ENCODE results near the gene ERBB4. TPM values are rescaled to one million over a fixed set of nuclear protein-coding genes. Genes with fewer than 3 reads are reported as not detected.

Gene ERBB4
- total RNA-seq, 2 experiments from 2014 or later, result not detected

DNA sequence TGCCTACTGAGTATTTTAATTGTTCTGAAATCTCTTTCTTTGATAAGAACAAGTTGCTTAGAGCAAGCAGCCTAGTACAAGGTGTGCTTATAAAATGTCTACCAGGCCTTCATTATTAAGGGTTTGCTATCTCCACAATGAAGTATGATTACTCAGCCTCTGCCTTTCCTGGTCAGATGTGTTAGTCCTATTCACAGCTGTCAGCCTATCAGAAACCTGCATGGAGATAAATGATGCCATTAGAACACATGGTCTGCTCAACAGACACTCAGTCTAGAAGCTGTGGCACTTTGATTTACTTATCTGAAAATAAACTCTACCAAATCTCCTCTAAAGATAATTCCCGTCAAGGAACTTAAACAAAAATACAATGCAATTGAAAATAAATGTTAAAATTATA is 448.7 kb downstream of the ERBB4 start:
- intact Hi-C loops (cut with DNase I, micrococcal nuclease), result no loop called here
- H3K27ac ChIP-seq (ENCODE audit: low read depth in 1 of 2, low read length in 2 of 2), result no peak overlapping the region
- TF ChIP-seq, protein P1, sequence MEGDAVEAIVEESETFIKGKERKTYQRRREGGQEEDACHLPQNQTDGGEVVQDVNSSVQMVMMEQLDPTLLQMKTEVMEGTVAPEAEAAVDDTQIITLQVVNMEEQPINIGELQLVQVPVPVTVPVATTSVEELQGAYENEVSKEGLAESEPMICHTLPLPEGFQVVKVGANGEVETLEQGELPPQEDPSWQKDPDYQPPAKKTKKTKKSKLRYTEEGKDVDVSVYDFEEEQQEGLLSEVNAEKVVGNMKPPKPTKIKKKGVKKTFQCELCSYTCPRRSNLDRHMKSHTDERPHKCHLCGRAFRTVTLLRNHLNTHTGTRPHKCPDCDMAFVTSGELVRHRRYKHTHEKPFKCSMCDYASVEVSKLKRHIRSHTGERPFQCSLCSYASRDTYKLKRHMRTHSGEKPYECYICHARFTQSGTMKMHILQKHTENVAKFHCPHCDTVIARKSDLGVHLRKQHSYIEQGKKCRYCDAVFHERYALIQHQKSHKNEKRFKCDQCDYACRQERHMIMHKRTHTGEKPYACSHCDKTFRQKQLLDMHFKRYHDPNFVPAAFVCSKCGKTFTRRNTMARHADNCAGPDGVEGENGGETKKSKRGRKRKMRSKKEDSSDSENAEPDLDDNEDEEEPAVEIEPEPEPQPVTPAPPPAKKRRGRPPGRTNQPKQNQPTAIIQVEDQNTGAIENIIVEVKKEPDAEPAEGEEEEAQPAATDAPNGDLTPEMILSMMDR (IDR thresholded peaks at IDR 0.05), result no peak
- H3K9me3 ChIP-seq (ENCODE audit: control insufficient read depth in 1 of 2, insufficient read depth in 1 of 2, low read length in 2 of 2), result no peaks in the 10 kb centered on the region
- Mint-ChIP-seq H3K27me3 (no peaks in the 10 kb centered on the region), H3K4me1 (ENCODE audit: low read depth) (no peaks in the 10 kb centered on the region), H3K27ac (no peak overlapping the region), H3K4me3 (no peak overlapping the region), H3K36me3 (ENCODE audit: low read depth) (no peaks in the 10 kb centered on the region), H3K9me3 (no peaks in the 10 kb centered on the region)
- no peak for ATAC-seq (ENCODE audit: poor library complexity)
- H3K27me3 ChIP-seq (ENCODE audit: control insufficient read depth in 1 of 2, insufficient read depth in 2 of 2, low read length in 2 of 2), result no peaks in the 10 kb centered on the region
- H3K4me1 ChIP-seq (ENCODE audit: insufficient read depth, low read length), result no peaks in the 10 kb centered on the region
- DNase-seq, result no peak
- no peak overlapping the region for H3K4me3 ChIP-seq (ENCODE audit: low read length)
- ChIA-PET POLR2A (no interaction called here), CTCF (no interaction called here)
- H3K36me3 ChIP-seq (ENCODE audit: insufficient read depth, low read length), result no peaks in the 10 kb centered on the region

DNA sequence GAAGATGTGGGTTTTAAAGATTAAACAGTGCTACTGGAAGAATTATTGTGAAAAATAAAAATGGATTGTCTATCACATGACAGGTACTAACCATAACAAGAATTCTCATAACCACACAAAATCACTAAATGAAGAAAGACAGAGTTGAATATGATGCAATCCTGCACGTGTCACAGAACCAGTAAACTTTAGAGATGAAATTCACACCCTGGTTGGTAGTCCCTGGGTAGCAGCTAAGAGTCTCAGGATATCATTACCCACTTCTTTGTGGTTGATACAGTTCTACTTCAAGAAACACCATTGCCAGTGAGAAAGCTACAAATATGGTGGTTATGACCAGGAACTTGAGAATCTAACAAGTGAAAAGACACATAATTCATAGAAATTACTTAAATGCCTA is 450.2 kb downstream of the ERBB4 start:
- Mint-ChIP-seq H3K27ac (no peak overlapping the region), H3K4me1 (ENCODE audit: low read depth) (no peaks in the 10 kb centered on the region), H3K27me3 (no peaks in the 10 kb centered on the region), H3K36me3 (ENCODE audit: low read depth) (no peaks in the 10 kb centered on the region), H3K9me3 (no peaks in the 10 kb centered on the region), H3K4me3 (no peak overlapping the region)
- no peak overlapping the region for H3K27ac ChIP-seq (ENCODE audit: low read depth in 1 of 2, low read length in 2 of 2)
- H3K4me3 ChIP-seq (ENCODE audit: low read length), result no peak overlapping the region
- POLR2A ChIA-PET, result no interaction called here
- DNase-seq, result no peak
- CTCF ChIA-PET, result no interaction called here
- no peaks in the 10 kb centered on the region for H3K9me3 ChIP-seq (ENCODE audit: control insufficient read depth in 1 of 2, insufficient read depth in 1 of 2, low read length in 2 of 2)
- no peak for ATAC-seq (ENCODE audit: poor library complexity)
- H3K27me3 ChIP-seq (ENCODE audit: control insufficient read depth in 1 of 2, insufficient read depth in 2 of 2, low read length in 2 of 2), result no peaks in the 10 kb centered on the region
- TF ChIP-seq, protein P1 (IDR thresholded peaks at IDR 0.05), result no peak
- H3K36me3 ChIP-seq (ENCODE audit: insufficient read depth, low read length), result no peaks in the 10 kb centered on the region
- intact Hi-C loops (cut with DNase I, micrococcal nuclease), result no loop called here
- H3K4me1 ChIP-seq (ENCODE audit: insufficient read depth, low read length), result no peaks in the 10 kb centered on the region

DNA sequence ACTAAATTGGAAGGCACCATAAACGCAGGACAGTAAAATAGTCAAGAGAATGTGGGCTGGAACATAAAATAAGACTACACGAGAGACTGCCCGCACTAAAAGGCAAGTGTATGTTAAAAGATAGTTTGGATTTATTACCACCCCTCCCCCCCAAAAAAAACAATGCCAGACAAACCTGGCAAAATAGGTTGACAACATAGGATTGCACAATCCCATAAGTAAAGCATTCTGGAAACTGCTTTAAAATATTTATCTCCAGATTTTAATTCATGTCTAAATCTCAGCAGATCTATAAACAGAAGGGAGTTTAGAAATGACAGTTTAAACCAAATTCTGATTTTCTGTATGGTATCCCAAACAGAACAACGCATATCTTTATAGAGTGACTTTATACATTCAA is 455.1 kb downstream of the ERBB4 start:
- no peaks in the 10 kb centered on the region for H3K36me3 ChIP-seq (ENCODE audit: insufficient read depth, low read length)
- TF ChIP-seq, protein P1 (IDR thresholded peaks at IDR 0.05), result no peak
- Mint-ChIP-seq H3K9me3 (peaks cover 4% of the 10 kb centered on the region), H3K4me3 (no peak overlapping the region), H3K4me1 (ENCODE audit: low read depth) (no peaks in the 10 kb centered on the region), H3K27ac (no peak overlapping the region), H3K27me3 (no peaks in the 10 kb centered on the region), H3K36me3 (ENCODE audit: low read depth) (no peaks in the 10 kb centered on the region)
- no peaks in the 10 kb centered on the region for H3K9me3 ChIP-seq (ENCODE audit: control insufficient read depth in 1 of 2, insufficient read depth in 1 of 2, low read length in 2 of 2)
- ChIA-PET CTCF (no interaction called here), POLR2A (no interaction called here)
- no peak for DNase-seq
- no peaks in the 10 kb centered on the region for H3K27me3 ChIP-seq (ENCODE audit: control insufficient read depth in 1 of 2, insufficient read depth in 2 of 2, low read length in 2 of 2)
- no peak for ATAC-seq (ENCODE audit: poor library complexity)
- no peaks in the 10 kb centered on the region for H3K4me1 ChIP-seq (ENCODE audit: insufficient read depth, low read length)
- no peak overlapping the region for H3K4me3 ChIP-seq (ENCODE audit: low read length)
- no peak overlapping the region for H3K27ac ChIP-seq (ENCODE audit: low read depth in 1 of 2, low read length in 2 of 2)
- intact Hi-C loops (cut with DNase I, micrococcal nuclease), result no loop called here

Measured in CD4-positive, alpha-beta T cell (primary cell).